Measurements from ENCODE around the gene ATP8A1.
"Not testable (repeated sequence)": the region's sequence is repeated elsewhere in the genome, so short reads cannot be mapped to it uniquely, and the experiment has no call there.

DNA sequence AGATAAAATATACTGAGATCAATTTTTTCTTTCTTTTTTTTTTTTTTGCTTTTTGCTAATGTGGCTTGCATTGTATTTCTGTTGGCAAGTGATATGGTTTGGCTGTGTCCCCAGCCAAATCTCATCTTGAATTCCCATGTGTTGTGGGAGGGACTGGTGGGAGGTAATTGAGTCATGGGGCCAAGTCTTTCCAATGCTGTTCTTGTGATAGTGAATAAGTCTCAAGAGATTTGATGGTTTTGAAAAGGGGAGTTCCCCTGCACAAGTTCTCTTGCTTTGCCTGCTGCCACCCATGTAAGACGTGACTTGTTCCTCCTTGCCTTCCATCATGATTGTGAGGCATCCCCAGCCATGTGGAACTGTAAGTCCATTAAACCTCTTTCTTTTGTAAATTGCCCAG is 195.7 kb downstream of the ATP8A1 start:
- TF ChIP-seq CTCF, EP300 (IDR thresholded peaks at IDR 0.05): not testable (repeated sequence)
